Measurements from ENCODE around the gene PATL1.

- TF ChIP-seq, protein P1, sequence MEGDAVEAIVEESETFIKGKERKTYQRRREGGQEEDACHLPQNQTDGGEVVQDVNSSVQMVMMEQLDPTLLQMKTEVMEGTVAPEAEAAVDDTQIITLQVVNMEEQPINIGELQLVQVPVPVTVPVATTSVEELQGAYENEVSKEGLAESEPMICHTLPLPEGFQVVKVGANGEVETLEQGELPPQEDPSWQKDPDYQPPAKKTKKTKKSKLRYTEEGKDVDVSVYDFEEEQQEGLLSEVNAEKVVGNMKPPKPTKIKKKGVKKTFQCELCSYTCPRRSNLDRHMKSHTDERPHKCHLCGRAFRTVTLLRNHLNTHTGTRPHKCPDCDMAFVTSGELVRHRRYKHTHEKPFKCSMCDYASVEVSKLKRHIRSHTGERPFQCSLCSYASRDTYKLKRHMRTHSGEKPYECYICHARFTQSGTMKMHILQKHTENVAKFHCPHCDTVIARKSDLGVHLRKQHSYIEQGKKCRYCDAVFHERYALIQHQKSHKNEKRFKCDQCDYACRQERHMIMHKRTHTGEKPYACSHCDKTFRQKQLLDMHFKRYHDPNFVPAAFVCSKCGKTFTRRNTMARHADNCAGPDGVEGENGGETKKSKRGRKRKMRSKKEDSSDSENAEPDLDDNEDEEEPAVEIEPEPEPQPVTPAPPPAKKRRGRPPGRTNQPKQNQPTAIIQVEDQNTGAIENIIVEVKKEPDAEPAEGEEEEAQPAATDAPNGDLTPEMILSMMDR (optimal IDR thresholded peaks at IDR 0.05 in 1 of 3, IDR thresholded peaks at IDR 0.05 in 1 of 3, conservative IDR thresholded peaks at IDR 0.05 in 1 of 3; ENCODE audit: extremely low read depth in 1 of 3, insufficient read depth in 2 of 3, low read length in 3 of 3): no peak
- no peak for TF ChIP-seq EZH2 (IDR thresholded peaks at IDR 0.05; ENCODE audit: low read length)
Observed at GRCh38 chr11:59671471-59671870, 2.6 kb upstream of the PATL1 start.
